SK-N-SH (cell line): Measurements from ENCODE around the gene FJX1.
A peak's percentile ranks its signal among the peaks of the same experiment; 100 is the strongest.

Experiments used
- JUND ChIP-seq: IDR thresholded peaks from 2 replicates; pipeline ENCODE4 v1.4.0; 2012
- TAF1 ChIP-seq: IDR thresholded peaks from 2 replicates; pipeline ENCODE4 v1.6.1; 2012; ENCODE audit warnings: low read depth, mild to moderate bottlenecking, low read length, moderate library complexity, borderline replicate concordance
- TF ChIP-seq, protein P1 (sequence below): fragments of 200-600 bp; sonication (generic); IDR thresholded peaks from 2 replicates; pipeline ENCODE4 v1.6.1; 2017; ENCODE audit warnings: antibody characterized with exemption, mild to moderate bottlenecking, moderate library complexity

DNA sequence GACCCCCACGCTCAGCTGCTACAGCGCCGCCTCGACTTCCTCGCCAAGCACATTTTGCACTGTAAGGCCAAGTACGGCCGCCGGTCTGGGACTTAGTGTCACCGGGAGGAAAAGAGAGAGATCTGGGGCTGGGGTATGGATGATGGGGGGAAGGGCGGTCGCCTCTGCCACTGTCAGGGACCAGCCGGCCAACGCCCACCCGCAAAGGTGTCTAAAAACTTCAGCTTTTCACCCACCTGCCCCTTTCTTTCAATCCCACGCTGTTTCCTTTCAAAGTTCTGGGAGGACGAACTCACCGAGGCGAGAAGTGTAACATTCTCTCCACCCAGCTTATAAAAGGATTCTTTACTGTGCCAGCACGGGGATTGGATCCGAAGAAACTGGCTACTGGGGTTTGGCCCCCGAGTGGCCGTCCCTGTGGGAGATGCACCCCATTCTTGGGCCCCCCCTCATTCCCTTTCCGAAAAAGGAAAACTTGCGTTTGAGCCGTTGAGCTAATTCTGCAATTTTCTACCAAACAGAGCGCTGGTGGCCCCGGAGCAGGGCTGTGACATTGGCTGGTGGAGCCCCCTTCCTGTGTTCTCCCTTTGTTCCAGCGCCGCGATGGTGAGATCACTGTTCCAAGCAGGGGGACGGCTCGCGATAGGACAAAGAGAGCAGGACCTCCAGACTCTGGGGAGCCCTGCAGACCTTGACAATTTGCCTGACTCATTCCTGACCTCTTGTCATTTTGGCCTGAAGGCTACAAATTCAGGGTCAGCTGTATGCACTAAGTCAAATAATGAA is 1.8 kb downstream of the FJX1 start:
- TF ChIP-seq JUND (no peak), TAF1 (no peak)
- TF ChIP-seq, protein P1, sequence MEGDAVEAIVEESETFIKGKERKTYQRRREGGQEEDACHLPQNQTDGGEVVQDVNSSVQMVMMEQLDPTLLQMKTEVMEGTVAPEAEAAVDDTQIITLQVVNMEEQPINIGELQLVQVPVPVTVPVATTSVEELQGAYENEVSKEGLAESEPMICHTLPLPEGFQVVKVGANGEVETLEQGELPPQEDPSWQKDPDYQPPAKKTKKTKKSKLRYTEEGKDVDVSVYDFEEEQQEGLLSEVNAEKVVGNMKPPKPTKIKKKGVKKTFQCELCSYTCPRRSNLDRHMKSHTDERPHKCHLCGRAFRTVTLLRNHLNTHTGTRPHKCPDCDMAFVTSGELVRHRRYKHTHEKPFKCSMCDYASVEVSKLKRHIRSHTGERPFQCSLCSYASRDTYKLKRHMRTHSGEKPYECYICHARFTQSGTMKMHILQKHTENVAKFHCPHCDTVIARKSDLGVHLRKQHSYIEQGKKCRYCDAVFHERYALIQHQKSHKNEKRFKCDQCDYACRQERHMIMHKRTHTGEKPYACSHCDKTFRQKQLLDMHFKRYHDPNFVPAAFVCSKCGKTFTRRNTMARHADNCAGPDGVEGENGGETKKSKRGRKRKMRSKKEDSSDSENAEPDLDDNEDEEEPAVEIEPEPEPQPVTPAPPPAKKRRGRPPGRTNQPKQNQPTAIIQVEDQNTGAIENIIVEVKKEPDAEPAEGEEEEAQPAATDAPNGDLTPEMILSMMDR, result peak; percentile 9; the same call in 1 of the 2 replicates
